NCI-H2107 treated with DMSO at 0.1 percent for 48 hours (cell line): Measurements from ENCODE around the gene GFAP.

ENCODE experiments used
- DNase-seq: peaks from one replicate; lab custom pipeline; 2025; ENCODE audit not compliant: unreplicated experiment; lab: John Stamatoyannopoulos, UW

GFAP gene

DNA sequence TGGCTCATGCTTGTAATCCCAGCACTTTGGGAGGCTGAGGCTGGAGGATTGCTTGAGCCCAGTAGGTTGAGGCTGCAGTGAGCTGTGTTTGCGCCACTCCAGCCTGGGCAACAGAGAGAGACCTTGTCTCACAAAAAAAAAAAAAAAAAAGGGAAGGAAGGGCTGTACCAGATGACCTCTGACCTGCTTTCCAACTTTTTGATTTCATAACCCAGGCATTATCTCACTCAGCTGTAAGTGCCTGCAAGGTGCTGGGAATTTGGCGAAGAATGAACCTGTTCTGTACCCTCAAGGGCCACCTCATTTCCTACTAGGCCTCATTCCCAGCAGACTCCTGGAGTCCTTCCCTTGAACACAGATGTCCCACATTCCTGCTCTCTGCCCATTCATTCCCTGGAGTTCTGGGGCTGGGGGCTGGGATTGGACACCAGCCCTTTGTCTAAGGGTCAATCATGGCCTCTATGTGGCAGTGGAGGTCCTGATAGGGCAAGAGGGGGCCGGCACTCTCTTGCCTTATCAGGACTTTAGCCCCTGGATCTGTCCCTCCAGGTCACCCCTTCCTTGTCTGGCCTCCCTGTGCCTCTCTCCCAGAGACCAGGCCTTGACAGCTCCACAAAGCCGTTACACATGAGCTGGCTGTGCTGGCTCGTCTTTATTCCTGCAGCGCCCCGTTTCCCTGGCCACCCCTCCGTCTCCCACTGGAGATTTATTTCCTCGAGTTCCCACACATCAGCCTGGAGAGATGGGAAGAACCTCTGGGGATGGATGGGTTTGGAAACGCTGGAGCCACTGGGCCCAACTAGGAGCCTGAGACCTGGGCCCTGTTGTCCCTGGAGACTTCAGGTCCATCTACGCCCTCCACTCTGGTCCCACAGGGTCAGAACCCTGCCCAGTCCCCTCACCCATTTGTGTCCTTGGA is 821 bp upstream of the GFAP start:
- no peak for DNase-seq

DNA sequence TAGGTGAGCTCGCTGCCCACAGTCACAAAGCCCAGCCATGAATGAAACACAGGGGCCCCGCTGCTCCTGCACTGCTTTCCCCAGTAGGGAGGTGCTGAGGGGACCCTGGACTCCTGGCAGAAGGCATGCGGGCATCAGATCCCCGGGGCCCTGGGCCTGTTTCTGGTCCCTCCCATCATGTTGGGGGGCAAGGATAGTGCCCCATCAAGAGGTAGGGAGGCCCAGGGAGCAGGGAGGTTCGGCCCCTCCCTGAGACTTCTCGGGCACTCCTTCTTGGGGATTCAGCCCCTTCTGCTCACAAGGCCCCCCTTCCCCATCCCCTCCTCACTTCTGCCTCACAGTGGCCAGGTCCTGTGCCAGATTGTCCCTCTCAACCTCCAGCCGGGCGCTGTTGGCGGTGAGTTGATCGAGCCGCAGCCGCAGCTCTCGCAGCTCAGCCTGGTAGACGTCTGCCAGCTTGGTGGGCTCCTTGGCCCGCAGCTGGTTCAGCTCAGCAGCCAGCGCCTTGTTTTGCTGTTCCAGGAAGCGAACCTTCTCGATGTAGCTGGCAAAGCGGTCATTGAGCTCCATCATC is 515 bp downstream of the GFAP start:
- DNase-seq, result no peak

DNA sequence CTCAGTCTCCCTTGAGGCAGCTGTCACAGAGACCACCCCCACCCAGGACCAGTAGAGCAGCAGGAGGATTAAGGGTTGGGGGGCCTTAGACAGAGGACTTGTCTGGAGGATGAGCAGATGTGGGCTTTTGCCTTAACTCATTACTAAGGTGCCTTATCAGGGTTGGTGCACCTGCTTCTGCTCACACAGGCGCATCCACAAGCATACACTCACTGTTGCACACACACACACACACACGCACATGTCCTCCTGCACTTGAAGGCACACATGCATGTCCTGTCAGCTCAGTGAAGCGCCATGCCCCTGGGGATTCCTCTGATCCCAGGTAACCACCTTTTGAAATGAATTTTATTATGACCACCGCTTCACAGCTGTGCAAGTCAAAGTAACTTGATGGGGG is 1.2 kb downstream of the GFAP start:
- no peak for DNase-seq

DNA sequence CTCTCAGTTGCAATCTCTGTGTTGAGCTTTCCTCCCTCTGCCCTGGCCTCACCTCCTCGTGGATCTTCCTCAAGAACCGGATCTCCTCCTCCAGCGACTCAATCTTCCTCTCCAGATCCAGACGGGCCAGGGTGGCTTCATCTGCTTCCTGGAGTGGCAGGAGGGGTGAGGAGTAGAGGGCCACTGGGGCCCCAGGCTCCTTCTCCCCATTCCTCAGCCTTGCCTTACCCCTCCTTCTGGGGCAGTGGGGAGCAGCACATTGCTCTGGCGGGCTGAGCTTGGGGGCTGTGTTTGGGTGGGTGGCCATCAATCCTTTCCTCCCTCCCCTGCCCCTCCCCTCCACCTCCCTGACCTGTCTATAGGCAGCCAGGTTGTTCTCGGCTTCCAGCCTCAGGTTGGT is 1.6 kb downstream of the GFAP start:
- no peak for DNase-seq

DNA sequence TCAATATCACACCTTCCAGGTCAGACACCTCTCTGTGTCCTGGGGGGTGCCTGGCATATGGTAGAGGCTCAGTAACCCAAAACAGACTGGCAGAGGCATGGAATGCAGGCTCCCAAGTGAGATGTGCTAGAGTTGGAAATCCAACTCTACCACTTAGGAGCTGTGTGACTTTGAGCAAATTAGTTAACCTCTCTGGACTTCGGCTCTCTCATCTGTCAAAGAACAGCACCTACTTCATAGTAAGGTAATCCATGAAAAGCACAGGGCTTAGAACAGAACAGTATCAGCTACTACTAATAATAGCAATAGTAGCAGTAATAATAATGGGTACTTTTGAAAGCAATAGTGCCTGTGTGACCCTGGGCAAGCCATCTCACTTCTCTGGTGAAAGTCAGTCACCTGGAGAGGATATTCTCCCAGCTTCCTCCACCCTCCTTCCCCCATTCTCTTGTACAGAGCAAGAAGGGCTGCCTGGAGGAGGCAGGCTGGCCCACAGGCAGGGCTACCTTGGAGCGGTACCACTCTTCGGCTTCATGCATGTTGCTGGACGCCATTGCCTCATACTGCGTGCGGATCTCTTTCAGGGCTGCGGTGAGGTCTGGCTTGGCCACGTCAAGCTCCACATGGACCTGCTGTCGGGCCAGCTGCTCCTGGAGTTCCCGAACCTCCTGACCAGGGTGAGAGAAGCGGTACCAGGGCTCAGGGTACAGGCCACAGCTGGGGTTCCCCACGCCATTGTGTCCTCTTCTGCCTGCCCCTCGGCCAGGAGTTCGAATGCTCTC is 2.3 kb downstream of the GFAP start:
- no peak for DNase-seq

DNA sequence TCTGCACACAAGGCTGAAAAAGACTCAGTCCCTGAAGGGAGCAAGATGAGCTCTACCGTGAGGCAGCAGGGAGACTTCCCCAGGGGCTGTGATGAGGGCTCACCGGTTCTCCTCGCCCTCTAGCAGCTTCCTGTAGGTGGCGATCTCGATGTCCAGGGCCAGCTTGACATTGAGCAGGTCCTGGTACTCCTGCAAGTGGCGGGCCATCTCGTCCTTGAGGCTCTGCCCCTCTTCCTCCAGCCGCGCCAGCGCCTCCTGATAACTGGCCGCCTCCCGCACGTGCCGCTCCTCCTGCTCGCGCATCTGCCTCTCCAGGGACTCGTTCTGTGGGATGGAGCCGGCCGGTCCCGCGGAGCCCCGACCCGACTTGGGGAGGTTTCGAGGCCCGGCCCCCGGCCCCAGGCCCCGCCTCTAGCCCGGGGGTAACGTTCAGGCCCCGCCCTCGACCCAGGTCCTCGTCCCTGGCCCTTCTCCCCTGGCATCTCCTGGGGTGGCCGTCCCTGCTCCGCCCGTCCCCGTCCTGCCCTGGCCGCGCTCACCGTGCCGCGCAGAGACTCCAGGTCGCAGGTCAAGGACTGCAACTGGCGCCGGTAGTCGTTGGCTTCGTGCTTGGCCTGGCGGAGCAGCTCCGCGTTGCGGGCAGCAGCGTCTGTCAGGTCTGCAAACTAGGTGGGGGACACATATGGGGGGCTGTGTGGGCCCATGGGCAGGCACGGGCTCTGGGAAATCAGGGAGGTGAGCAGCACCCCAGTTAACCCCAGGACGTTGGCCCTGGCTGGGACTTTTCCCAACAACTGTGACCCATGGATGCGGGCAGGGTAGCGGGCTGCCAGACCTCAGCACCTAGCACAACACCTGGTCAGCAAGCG is 3.9 kb downstream of the GFAP start:
- no peak for DNase-seq

DNA sequence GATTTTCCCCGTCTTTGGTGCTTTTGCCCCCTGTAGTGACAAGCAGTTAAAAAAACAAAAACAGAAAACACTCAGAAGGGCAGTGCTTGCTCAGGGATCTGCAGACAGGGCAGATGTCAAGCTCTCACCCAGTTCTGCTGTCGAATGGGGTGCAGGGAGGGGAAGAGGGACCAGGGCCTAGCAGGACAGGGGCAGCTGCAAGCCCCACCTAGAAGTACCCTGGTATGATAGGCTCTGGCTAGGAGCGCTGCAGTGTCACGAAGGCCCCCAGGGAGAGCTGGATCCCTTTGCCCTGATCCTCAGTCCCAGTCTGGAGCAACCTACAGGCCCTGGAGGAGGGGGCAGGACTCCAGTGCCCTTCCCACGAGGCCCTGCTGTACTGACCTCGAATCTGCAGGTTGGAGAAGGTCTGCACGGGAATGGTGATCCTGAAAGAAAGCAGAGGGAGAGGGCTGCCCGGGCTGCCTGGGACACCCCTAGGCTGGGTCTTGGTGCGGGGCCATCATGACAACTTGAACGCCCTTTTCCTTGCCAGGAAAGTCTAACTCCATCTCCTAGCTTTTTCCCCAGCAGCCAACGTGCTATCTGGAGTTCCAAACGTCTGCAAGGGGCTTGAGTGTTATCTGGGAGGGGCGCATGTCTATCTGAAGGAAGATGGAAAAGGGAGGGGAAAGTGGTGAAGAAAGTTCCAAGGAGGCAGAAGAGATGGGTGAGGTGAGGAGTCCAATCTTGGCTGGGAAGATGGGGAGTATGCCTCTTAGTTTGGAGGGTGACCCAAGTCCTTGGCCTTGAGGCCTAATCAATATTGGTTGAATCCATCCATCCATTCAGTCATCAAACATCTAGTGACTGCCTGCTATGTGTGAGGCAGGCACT is 4.8 kb downstream of the GFAP start:
- no peak for DNase-seq

DNA sequence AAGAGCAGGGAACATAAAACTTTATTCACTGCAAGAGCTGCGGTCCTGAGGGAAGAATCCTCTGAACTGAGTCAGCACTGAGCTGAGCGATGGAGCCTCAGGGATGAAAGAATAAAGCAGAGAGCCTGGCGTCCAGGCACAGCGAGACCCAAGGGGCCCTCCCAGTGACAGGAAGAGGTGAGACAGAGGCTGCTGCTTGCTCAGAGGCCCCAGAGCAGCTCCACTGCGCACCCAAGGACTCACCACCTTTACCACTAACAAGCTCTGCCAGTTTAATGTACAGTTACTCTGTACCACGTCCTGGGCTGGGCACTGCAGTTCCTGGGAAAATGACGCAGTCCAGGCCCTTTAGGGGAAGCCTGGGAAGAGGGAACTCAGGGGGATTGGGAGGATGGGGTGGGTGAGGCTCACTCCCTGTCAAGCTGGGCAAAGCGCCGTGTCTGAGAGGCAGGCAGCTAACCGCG is 5.6 kb downstream of the GFAP start:
- no peak for DNase-seq

DNA sequence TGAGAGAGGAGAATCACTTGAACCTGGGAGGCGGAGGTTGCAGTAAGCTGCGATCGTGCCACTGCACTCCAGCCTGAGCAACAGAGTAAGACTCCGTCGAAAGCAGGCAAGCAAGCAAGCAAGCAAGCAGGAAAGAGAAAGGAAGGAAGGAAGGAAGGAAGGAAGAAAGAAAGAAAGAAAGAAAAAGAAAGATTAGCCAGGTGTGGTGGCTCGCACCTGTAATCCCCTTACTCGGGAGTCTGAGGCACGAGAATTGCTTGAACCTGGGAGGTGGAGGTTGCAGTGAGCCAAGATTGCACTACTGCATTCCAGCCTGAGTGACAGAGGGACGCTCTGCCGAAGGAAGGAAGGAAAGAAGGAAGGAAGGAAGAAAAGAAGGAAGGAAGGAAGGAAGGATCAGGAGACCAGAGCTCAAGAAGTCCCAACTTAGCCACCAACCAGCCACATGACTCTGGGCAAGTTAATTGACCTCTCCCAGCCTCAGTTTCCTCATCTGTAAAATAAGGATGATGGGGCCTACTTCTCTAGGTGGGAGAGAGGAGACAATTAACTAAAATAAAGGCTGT is 6.5 kb downstream of the GFAP start:
- DNase-seq, result no peak

DNA sequence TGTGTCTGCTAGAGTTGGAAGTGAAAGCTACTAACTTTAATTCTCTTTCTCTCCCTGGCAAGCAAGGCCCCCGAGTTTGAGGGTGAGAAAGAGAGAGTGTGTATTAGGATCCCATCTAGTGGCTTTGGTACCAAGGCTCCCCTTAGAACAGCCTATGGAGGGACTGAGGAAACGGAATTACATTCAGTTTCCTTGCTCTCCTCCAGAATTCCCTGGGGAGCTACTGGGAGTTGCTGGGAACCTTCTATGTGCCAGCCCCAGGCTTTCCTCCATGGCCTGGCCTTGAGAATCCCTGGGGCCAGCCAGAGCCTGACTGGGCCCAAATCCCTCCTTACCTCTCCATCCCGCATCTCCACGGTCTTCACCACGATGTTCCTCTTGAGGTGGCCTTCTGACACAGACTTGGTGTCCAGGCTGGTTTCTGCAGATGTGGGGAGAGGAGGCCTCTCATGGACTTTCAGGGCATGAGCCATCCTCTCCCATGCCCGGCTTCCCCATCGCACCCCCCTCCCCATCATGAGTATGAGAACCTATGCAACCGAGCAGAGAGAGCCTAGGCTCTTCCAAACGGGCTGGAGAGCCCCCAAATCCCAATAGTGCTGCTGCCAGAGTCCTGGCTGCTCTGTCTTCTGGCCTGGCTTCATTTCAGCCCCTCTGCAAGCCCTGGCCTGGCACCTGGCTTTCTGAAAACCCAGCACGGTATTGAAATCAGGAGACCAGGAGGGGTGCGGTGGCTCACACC is 7.4 kb downstream of the GFAP start:
- DNase-seq, result no peak

DNA sequence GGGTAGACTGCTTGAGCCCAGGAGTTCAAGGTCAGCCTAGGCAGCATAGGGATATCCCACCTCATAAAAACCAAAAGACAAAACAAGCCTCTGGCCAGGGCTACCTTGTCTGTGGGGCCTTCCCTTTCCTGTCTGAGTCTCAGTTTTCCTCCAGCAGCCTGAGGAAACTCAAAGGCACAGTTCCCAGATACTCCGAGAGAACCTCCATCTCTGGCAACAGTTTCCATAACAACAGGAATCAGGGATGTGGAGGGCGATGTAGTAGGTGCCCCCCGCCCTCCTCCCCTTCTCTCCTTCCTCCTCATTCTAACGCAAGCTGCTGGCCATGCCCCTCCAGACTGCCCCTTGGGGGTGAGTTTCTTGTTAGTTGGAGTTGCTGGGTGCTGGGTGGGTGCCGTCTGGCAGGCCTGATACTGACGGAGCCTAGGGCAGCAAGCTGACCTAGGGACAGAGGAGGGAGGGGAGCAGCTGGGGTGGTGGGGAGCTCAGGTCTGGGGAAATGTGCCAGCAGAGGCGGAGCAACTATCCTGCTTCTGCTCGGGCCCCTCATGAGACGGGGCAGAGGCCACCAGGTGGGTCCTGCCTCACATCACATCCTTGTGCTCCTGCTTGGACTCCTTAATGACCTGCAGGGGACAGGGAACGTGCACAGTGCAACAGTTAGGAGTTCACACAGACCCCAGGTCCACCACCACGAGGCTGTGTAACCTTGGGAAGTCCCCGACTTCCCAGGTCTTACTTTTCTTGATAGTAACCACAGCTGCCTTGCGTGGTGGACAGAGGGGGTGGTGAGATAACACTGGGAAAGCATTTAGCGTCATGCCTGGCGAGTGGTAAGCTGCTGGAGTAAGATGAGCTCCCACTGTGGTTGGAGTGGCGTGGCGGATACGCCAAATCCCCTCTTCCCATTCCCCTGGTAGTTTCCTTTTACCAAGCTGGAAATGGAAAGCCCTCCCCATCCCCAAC is 8.3 kb downstream of the GFAP start:
- DNase-seq, result no peak

DNA sequence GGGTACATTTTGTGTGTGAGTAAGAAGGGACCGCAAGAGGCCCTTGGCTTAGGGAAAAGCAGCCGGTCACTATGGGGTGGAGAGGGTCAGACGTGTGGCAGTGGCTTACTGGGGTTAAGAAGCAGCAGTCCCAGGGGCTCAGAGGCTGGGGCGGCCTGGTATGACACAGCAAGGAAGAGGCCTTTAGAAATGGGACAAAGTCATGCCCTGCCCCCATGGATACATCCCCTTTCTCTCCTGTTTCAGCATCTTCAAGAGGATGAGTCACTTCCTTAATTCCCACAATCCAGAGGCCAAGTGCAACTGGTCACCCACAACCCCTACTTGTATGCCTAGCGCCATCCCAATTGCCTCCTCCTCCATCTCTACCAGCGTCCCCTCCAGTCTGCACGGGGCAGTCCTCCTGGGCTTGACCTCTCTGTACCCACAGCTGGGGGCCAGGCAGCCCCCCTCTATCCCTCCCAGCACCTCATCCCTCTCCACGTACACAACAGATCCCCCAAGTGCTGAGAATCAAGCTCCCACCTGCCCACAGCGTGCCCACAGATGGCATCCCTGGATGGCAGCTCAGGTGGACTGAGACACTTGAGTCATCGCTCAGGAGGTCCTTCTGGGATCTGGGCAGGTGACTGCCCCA is 9.2 kb downstream of the GFAP start:
- no peak for DNase-seq

DNA sequence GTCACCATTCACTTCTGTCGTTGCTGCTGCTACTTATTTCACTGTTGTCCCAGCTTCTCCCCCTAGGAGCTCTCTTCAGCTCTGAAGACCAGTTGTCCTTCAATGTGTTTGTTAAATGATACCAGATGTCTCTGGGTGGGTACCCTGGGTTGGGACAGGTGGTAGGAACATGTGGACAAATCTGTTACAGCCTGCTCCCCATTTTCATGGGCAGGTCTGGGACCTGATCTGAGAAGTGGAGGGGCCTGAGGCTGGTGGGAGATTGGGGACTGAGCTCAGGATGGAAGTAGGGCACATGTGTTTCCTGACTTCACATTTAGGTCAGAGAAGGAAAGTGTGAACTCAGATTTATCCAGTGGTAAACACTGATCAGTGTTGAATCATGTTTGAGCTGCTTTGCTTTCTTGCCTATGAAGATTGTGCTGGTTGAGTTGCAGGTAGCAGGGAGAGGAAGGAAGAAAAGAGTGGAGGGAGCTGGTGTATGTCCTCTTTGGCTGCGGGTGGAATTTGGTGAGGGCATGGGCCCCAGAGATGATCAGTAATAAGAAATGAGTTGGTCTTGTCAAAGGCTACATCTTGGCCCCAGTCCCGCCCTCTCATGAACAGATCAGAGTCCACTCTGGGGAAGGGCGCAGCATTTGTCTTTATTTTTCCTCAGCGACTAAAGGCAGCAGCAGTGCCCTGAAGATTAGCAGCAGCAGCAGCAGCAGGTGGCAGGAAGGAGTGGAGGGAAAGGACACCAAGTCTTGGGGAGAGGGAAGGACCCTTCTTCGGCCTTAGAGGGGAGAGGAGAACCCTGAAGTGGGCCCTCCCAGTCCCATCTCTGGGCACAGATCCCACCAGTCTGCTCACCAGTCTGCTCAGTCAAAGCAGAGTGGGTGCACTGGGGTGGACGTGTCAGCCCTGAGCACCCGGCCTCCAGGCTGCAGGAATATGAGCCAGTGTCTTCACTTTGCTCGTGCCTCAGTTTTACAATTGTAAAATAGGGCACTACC is 10.0 kb downstream of the GFAP start:
- DNase-seq, result no peak

DNA sequence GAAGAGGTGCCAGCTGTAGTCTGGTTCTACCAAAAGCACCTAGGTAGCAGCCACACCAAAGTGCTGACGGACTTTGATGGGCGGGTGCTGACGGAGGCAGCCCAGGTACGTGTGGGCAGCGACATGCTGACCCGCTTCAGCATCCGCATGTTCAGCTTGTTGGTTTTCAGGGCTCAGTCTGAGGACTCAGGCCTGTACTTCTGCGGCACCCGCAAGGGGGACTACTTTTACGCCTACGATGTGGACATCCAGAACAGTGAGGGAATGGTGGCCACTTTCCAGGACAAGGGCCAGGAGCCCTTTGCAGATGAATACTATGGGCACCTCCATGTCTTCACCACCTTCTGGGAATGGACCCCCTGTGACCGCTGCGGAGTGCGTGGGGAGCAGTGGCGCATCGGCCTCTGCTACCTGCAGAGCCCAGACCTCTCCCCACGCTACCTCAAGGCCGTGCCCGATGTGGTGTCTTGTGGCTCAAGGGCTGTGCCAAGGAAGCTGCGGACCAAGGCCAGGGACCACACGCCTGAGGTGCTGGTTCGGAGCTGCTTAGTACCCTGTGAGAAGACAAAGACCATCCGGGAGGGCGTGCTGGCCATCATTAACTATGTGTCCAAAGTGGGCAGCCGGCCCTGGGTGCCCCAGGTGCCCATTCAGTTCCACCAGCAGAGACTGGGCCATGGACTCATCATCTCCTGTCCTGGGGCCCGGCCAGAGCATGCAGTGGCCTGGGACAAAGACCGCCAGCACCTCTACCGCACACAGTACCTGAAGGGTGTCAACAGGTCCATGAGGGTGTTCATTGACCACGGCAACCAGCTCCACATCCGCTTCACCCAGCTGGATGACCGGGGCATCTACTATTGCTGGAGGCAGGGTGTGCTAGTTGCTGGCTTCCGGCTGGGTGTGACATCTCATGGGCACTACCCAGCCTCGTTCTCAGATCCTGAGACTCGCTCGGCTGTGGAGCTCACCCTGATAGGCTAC is 11.0 kb downstream of the GFAP start:
- no peak for DNase-seq
